22Rv1 (cell line): ENCODE results near the gene LSM7.

Experiments used
- ZFX ChIP-seq: fragments of 450-650 bp; IDR thresholded peaks from 2 replicates; pipeline ENCODE4 v1.6.1; 2017; ENCODE audit warnings: antibody characterized with exemption, borderline replicate concordance
- TF ChIP-seq, protein P1 (sequence below): fragments of 450-650 bp; IDR thresholded peaks from 2 replicates; pipeline ENCODE4 v1.5.1; 2017; ENCODE audit warnings: mild to moderate bottlenecking

DNA sequence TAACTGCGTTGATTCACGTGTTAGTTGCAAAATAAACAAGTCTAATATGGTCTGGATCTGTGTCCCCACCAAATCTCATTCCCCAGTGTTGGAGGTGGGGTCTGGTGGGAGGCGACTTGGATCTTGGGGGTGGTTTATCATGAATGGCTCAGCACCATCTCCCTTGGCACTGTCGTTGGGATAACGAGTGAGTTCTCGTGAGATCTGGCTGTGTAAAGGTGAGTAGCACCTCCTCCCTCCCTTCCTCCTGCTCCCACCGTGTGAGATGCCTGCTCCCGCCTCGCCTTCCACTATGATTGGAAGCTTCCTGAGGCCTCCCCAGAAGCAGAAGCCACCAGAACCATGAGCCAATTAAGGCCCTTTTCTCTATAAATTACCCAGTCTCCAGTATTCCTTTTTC, 51.2 kb downstream of the LSM7 start:
- TF ChIP-seq, protein P1, sequence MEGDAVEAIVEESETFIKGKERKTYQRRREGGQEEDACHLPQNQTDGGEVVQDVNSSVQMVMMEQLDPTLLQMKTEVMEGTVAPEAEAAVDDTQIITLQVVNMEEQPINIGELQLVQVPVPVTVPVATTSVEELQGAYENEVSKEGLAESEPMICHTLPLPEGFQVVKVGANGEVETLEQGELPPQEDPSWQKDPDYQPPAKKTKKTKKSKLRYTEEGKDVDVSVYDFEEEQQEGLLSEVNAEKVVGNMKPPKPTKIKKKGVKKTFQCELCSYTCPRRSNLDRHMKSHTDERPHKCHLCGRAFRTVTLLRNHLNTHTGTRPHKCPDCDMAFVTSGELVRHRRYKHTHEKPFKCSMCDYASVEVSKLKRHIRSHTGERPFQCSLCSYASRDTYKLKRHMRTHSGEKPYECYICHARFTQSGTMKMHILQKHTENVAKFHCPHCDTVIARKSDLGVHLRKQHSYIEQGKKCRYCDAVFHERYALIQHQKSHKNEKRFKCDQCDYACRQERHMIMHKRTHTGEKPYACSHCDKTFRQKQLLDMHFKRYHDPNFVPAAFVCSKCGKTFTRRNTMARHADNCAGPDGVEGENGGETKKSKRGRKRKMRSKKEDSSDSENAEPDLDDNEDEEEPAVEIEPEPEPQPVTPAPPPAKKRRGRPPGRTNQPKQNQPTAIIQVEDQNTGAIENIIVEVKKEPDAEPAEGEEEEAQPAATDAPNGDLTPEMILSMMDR, result no peak
- no peak for TF ChIP-seq ZFX
